IPS-NIHi7 (cell line): ENCODE measurements around the gene KCNJ9.

ENCODE experiments used
- DNase-seq: peaks from one replicate; pipeline ENCODE4 v3.0.0; 2012; ENCODE audit warnings: mixed read lengths; ENCODE audit errors: extremely low spot score

KCNJ9 gene

GRCh38 chr1:160066829-160067745, 14.3 kb upstream of the KCNJ9 start:
- DNase-seq, result no peak

- no peak for DNase-seq
Measured at GRCh38 chr1:160068225-160068624, 13.1 kb upstream of the KCNJ9 start.

- no peak for DNase-seq
Measured at GRCh38 chr1:160069460-160070231, 11.7 kb upstream of the KCNJ9 start, which contains the start of gene KCNJ10. KCNJ10 (minus strand) TSS chr1:160070160; CDS start chr1:160042532, 27,628 bp downstream.

GRCh38 chr1:160070243-160071163, 10.8 kb upstream of the KCNJ9 start:
- DNase-seq, result peak; percentile 97

- DNase-seq, result no peak
Measured at GRCh38 chr1:160071289-160071688, 10.0 kb upstream of the KCNJ9 start.

- DNase-seq, result no peak
Measured at GRCh38 chr1:160074865-160075264, 6.5 kb upstream of the KCNJ9 start.

- no peak for DNase-seq
Measured at GRCh38 chr1:160075836-160076235, 5.5 kb upstream of the KCNJ9 start.

- no peak for DNase-seq
Measured at GRCh38 chr1:160076295-160076694, 5.0 kb upstream of the KCNJ9 start.

- no peak for DNase-seq
Measured at GRCh38 chr1:160077486-160077885, 3.9 kb upstream of the KCNJ9 start.

- DNase-seq, result peak; percentile 82
Measured at GRCh38 chr1:160078512-160079195, 2.7 kb upstream of the KCNJ9 start.

GRCh38 chr1:160079448-160079847, 1.9 kb upstream of the KCNJ9 start:
- no peak for DNase-seq

- DNase-seq, result no peak
Measured at GRCh38 chr1:160080381-160081100, 797 bp upstream of the KCNJ9 start.

- DNase-seq, result no peak
Measured at GRCh38 chr1:160082487-160082886, 1.1 kb downstream of the KCNJ9 start.

- DNase-seq, result no peak
Measured at GRCh38 chr1:160082926-160083325, 1.6 kb downstream of the KCNJ9 start.

- peak; percentile 85 for DNase-seq
Measured at GRCh38 chr1:160083968-160084770, 2.8 kb downstream of the KCNJ9 start.

GRCh38 chr1:160084771-160085321, 3.5 kb downstream of the KCNJ9 start:
- DNase-seq, result no peak

- DNase-seq, result peak; percentile 96
Measured at GRCh38 chr1:160085686-160086455, 4.5 kb downstream of the KCNJ9 start.

- DNase-seq, result no peak
Measured at GRCh38 chr1:160086456-160086892, 5.1 kb downstream of the KCNJ9 start.
